DOHH2 (cell line): ENCODE data around the gene SYCP2.

Experiments
- H3F3A ChIP-seq: fragments of 200-600 bp; sonication (generic), shearing (Covaris generic); 2 replicates; pipeline ENCODE4 v1.6.0; 2016; ENCODE audit warnings: antibody characterized with exemption, mild to moderate bottlenecking; ENCODE audit not compliant: control insufficient read depth, insufficient read depth
- H3K27ac ChIP-seq: fragments of 200-600 bp; sonication (generic); 2 replicates; pipeline ENCODE4 v1.5.1; 2014; ENCODE audit warnings: low read depth, mild to moderate bottlenecking, low read length, moderate library complexity
- H3K27me3 ChIP-seq: fragments of 200-600 bp; sonication (generic); 2 replicates; pipeline ENCODE4 v1.6.1; 2014; ENCODE audit warnings: mild to moderate bottlenecking, low read length, mixed read lengths; ENCODE audit not compliant: control insufficient read depth
- H3K36me3 ChIP-seq: fragments of 200-600 bp; sonication (generic); 2 replicates; pipeline ENCODE4 v1.6.1; 2014; ENCODE audit warnings: mild to moderate bottlenecking, low read length, moderate library complexity, mixed read lengths; ENCODE audit not compliant: control insufficient read depth
- H3K4me1 ChIP-seq: fragments of 200-600 bp; sonication (generic); 2 replicates; pipeline ENCODE4 v1.6.1; 2014; ENCODE audit warnings: mild to moderate bottlenecking, low read length, mixed read lengths; ENCODE audit not compliant: control insufficient read depth
- H3K4me2 ChIP-seq: fragments of 200-600 bp; sonication (generic); 2 replicates; pipeline ENCODE4 v1.6.0; 2014; ENCODE audit warnings: mild to moderate bottlenecking, low read length, moderate library complexity
- H3K4me3 ChIP-seq: fragments of 200-600 bp; sonication (generic); 2 replicates; pipeline ENCODE4 v1.5.1; 2014; ENCODE audit warnings: mild to moderate bottlenecking, low read length, mixed read lengths
- H3K79me2 ChIP-seq: fragments of 200-600 bp; sonication (generic); 2 replicates; pipeline ENCODE4 v1.6.1; 2014; ENCODE audit warnings: mild to moderate bottlenecking, low read length, mixed read lengths; ENCODE audit not compliant: control insufficient read depth
- H3K9me2 ChIP-seq: fragments of 200-600 bp; sonication (generic); replicated peaks from 2 replicates; pipeline ENCODE4 v1.6.1; 2014; ENCODE audit warnings: mild to moderate bottlenecking, low read length, mixed read lengths; ENCODE audit not compliant: control insufficient read depth
- H3K9me3 ChIP-seq: fragments of 200-600 bp; sonication (generic); 2 replicates; pipeline ENCODE4 v1.6.1; 2014; ENCODE audit warnings: antibody characterized with exemption, low read length, mixed read lengths; ENCODE audit not compliant: control insufficient read depth, insufficient read depth
- H4K20me1 ChIP-seq: fragments of 200-600 bp; sonication (generic); 2 replicates; pipeline ENCODE4 v1.6.0; 2014; ENCODE audit warnings: low read depth, mild to moderate bottlenecking, antibody characterized with exemption, low read length, moderate library complexity; ENCODE audit not compliant: control insufficient read depth, insufficient read depth
- EZH2phosphoT487 ChIP-seq: fragments of 200-600 bp; sonication (generic); IDR thresholded peaks from 2 replicates; pipeline ENCODE4 v1.6.1; 2017; ENCODE audit warnings: borderline replicate concordance, mild to moderate bottlenecking, antibody characterized with exemption, low read length, moderate library complexity, mixed read lengths
- TF ChIP-seq, protein P1 (sequence below): fragments of 200-600 bp; sonication (generic); IDR thresholded peaks from one replicate; pipeline ENCODE4 v1.5.1; 2014; ENCODE audit warnings: antibody characterized with exemption, mild to moderate bottlenecking, low read depth, low read length; ENCODE audit not compliant: poor library complexity, severe bottlenecking

The SYCP2 gene

DNA sequence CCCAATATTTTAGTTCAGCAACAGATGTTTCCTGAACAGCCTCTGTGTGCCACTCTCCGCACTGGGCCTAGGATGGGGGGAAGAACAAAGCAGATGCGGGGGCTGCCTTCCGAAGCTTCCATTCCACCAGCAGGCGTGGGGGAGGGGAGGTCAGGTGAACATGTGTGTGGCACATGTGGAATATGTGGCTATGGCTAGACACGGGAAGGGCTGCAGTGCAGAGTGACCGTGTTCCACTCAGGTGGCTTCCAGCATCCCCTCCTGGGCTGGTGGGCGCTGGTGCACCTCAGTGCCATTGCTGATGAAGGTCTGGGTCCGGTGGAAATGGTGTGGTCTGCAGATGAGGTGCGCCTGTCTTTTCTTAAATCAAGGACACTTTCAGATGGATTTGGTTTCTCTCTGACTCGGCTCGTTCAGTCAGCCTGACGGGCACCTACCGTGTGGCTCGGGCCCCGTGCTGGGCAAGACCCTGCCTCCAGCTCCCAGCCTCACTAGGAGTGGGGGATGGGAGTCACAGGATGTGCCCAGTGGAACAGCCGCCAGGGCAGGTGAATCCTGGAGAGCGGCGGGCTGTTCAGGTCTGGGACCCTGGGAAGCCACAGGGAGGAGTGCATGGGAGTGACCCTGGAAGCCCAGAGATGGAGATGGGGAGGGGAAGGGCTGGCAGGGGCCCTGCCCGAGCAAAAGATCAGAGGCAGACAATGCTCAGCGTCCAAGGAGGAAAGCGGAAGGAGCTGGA is 111.0 kb downstream of the SYCP2 start:
- Histone ChIP-seq H3K36me3 (no peaks in the 10 kb centered on the region), H3K79me2 (no peaks in the 10 kb centered on the region), H3K9me3 (no peaks in the 10 kb centered on the region), H4K20me1 (no peaks in the 10 kb centered on the region), H3K27me3 (no peaks in the 10 kb centered on the region), H3K27ac (no peak overlapping the region), H3K4me3 (no peak overlapping the region), H3K4me2 (no peak overlapping the region), H3K9me2 (no peaks in the 10 kb centered on the region), H3K4me1 (no peaks in the 10 kb centered on the region), H3F3A (no peaks in the 10 kb centered on the region)
- no peak for TF ChIP-seq EZH2phosphoT487
- TF ChIP-seq, protein P1, sequence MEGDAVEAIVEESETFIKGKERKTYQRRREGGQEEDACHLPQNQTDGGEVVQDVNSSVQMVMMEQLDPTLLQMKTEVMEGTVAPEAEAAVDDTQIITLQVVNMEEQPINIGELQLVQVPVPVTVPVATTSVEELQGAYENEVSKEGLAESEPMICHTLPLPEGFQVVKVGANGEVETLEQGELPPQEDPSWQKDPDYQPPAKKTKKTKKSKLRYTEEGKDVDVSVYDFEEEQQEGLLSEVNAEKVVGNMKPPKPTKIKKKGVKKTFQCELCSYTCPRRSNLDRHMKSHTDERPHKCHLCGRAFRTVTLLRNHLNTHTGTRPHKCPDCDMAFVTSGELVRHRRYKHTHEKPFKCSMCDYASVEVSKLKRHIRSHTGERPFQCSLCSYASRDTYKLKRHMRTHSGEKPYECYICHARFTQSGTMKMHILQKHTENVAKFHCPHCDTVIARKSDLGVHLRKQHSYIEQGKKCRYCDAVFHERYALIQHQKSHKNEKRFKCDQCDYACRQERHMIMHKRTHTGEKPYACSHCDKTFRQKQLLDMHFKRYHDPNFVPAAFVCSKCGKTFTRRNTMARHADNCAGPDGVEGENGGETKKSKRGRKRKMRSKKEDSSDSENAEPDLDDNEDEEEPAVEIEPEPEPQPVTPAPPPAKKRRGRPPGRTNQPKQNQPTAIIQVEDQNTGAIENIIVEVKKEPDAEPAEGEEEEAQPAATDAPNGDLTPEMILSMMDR: no peak

DNA sequence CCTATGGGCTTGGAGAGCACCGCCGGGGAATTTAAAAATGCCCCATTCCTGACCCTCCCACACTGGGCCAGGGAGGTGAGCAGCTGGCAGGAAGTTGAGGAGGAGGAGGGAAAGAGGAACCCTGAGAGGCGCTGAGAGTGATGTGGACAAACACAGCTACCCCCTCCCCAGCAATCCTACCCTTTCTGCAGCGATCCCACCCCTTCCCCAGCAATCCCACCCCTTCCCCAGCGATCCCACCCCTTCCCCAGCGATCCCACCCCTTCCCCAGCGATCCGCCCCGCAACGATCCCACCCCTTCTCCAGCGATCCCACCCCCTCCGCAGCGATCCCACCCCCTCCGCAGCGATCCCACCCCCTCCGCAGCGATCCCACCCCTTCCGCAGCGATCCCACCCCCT is 111.6 kb downstream of the SYCP2 start:
- no peaks in the 10 kb centered on the region for H3K9me2 ChIP-seq
- H3K36me3 ChIP-seq: no peaks in the 10 kb centered on the region
- H3K79me2 ChIP-seq: no peaks in the 10 kb centered on the region
- H4K20me1 ChIP-seq: no peaks in the 10 kb centered on the region
- no peaks in the 10 kb centered on the region for H3K27me3 ChIP-seq
- H3K9me3 ChIP-seq: no peaks in the 10 kb centered on the region
- H3K4me2 ChIP-seq: no peak overlapping the region
- H3K4me1 ChIP-seq: no peaks in the 10 kb centered on the region
- H3K27ac ChIP-seq: no peak overlapping the region
- no peak overlapping the region for H3K4me3 ChIP-seq
- TF ChIP-seq, protein P1: no peak
- TF ChIP-seq EZH2phosphoT487: no peak
- no peaks in the 10 kb centered on the region for H3F3A ChIP-seq

- H3K79me2 ChIP-seq: no peaks in the 10 kb centered on the region
- no peaks in the 10 kb centered on the region for H4K20me1 ChIP-seq
- H3K9me3 ChIP-seq: no peaks in the 10 kb centered on the region
Measured at GRCh38 chr20:59821201-59821600, 112.2 kb downstream of the SYCP2 start.

More at GRCh38 chr20:59821201-59821600, 112.2 kb downstream of the SYCP2 start:
- no peak overlapping the region for H3K4me3 ChIP-seq
- no peaks in the 10 kb centered on the region for H3F3A ChIP-seq
- no peak overlapping the region for H3K27ac ChIP-seq
- no peaks in the 10 kb centered on the region for H3K27me3 ChIP-seq
- no peaks in the 10 kb centered on the region for H3K4me1 ChIP-seq
- no peak overlapping the region for H3K4me2 ChIP-seq
- no peak for TF ChIP-seq EZH2phosphoT487
- TF ChIP-seq, protein P1: no peak
- no peaks in the 10 kb centered on the region for H3K9me2 ChIP-seq
- H3K36me3 ChIP-seq: no peaks in the 10 kb centered on the region
